NK-92 (cell line): ENCODE results near the gene CLDN17.

Experiments used
- DNase-seq: peaks from one replicate; lab custom pipeline; 2025; ENCODE audit not compliant: unreplicated experiment; lab: John Stamatoyannopoulos, UW

The CLDN17 gene

GRCh38 chr21:30126576-30126975 is 40.0 kb downstream of the CLDN17 start:
- DNase-seq, result no peak

- DNase-seq, result no peak
Measured at GRCh38 chr21:30117631-30118030, 49.0 kb downstream of the CLDN17 start.

GRCh38 chr21:30116479-30116878 is 50.1 kb downstream of the CLDN17 start:
- DNase-seq, result no peak
